Lung (tissue), 12 donors: ENCODE results near the gene RXRB. TPM values are rescaled to one million over a fixed set of nuclear protein-coding genes. Genes with fewer than 3 reads are reported as not detected.
"Not testable (repeated sequence)": the region's sequence is repeated elsewhere in the genome, so short reads cannot be mapped to it uniquely, and the experiment has no call there.

Source experiments
- ATAC-seq: fragments of 200-7000 bp; cut with Tn5 transposase; one replicate; pipeline ENCODE4 v1.9.1; 2020; ENCODE audit warnings: moderate number of reproducible peaks; ENCODE audit not compliant: insufficient read depth, low FRiP score
- DNase-seq, 3 donors: peaks; one replicate each; pipeline ENCODE4 v3.0.0-alpha.2; 2013 to 2017
- H3K27ac ChIP-seq, 2 donors: one replicate each; pipeline ENCODE4 v1.5.1; 2013; ENCODE audit warnings: mild to moderate bottlenecking in 2 of 2, moderate library complexity in 2 of 2, control low read depth in 1 of 2, inconsistent platforms in 1 of 2, low read depth in 1 of 2, low read length in 1 of 2
- H3K27me3 ChIP-seq, 3 donors: one replicate each; pipeline ENCODE4 v1.5.1; 2013; ENCODE audit warnings: low read length in 2 of 3; ENCODE audit not compliant: control insufficient read depth in 3 of 3, insufficient read depth in 3 of 3
- H3K36me3 ChIP-seq, 4 donors: one replicate each; pipeline ENCODE4 v1.5.1; 2013; ENCODE audit warnings: low read length in 4 of 4, mild to moderate bottlenecking in 1 of 4, moderate library complexity in 1 of 4; ENCODE audit not compliant: control insufficient read depth in 4 of 4, insufficient read depth in 4 of 4
- H3K4me1 ChIP-seq, 5 donors: one replicate each; pipeline ENCODE4 v1.5.1; 2013; ENCODE audit warnings: low read length in 5 of 5, mild to moderate bottlenecking in 2 of 5, moderate library complexity in 1 of 5; ENCODE audit not compliant: control insufficient read depth in 5 of 5, insufficient read depth in 5 of 5
- H3K4me3 ChIP-seq: one replicate; pipeline ENCODE4 v1.5.1; 2013; ENCODE audit warnings: mild to moderate bottlenecking, control low read depth, moderate library complexity
- H3K9ac ChIP-seq, 2 donors: one replicate each; pipeline ENCODE4 v1.5.1; 2013; ENCODE audit warnings: low read length in 2 of 2, control low read depth in 1 of 2; ENCODE audit not compliant: insufficient read depth in 1 of 2
- H3K9me3 ChIP-seq, 4 donors: one replicate each; pipeline ENCODE4 v1.5.1; 2013; ENCODE audit warnings: low read length in 3 of 4, mild to moderate bottlenecking in 1 of 4, moderate library complexity in 1 of 4; ENCODE audit not compliant: control insufficient read depth in 4 of 4, insufficient read depth in 3 of 4
- WGBS, 2 donors: extraction: QIAGEN DNeasy Blood & Tissue Kit; methylation state at CpG; one replicate each; pipeline ENCODE4 v1.1.7; 2013; 5-methylcytosine and 5-hydroxymethylcytosine counted together
- polyA plus RNA-seq, 2 donors: library from polyadenylated mRNA; stranded (reverse); fragments of 200-250 nt; gene quantifications; one replicate each; pipeline ENCODE4 v1.2.1, GENCODE V29; 2013
- total RNA-seq, 2 donors: library from RNA; depleted of rRNA in 1 of 2; stranded (reverse); fragments of >200 nt in 1 of 2; gene quantifications; one replicate each; pipeline ENCODE4 v1.2.1, GENCODE V29; 2014 to 2021
- TF ChIP-seq, protein P1 (sequence below): IDR thresholded peaks from 2 replicates; pipeline ENCODE4 v1.5.1; 2012; ENCODE audit warnings: mild to moderate bottlenecking; ENCODE audit errors: control extremely low read depth, extremely low read depth
- donor health status: control.
- donor health status: control.
- donor health status: Bipolar disorder and iron deficiency.
- donor health status: healthy.
- donor health status: DM: yes; HTN: yes; CAD: no.

RXRB gene
- total and polyA plus RNA-seq, 4 donors, result 27.4 to 38.7 (median 31.1) TPM

- WGBS, 2 donors, result 89 to 93% methylated on average over 2 of the region's 2 CpGs
- DNase-seq (no peak), ATAC-seq (no peak)
- H3K27me3 ChIP-seq, result no peaks in the 10 kb centered on the region
- no peak overlapping the region for H3K4me3 ChIP-seq
- H3K9ac ChIP-seq, result no peak overlapping the region
- H3K4me1 ChIP-seq, result peaks cover 0 to 10% (median 0%) of the 10 kb centered on the region in 5 donors
- no peaks in the 10 kb centered on the region for H3K9me3 ChIP-seq
- no peaks in the 10 kb centered on the region for H3K36me3 ChIP-seq
- H3K27ac ChIP-seq, result no peak overlapping the region
- TF ChIP-seq, protein P1, sequence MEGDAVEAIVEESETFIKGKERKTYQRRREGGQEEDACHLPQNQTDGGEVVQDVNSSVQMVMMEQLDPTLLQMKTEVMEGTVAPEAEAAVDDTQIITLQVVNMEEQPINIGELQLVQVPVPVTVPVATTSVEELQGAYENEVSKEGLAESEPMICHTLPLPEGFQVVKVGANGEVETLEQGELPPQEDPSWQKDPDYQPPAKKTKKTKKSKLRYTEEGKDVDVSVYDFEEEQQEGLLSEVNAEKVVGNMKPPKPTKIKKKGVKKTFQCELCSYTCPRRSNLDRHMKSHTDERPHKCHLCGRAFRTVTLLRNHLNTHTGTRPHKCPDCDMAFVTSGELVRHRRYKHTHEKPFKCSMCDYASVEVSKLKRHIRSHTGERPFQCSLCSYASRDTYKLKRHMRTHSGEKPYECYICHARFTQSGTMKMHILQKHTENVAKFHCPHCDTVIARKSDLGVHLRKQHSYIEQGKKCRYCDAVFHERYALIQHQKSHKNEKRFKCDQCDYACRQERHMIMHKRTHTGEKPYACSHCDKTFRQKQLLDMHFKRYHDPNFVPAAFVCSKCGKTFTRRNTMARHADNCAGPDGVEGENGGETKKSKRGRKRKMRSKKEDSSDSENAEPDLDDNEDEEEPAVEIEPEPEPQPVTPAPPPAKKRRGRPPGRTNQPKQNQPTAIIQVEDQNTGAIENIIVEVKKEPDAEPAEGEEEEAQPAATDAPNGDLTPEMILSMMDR, result no peak
These were observed 43.5 kb downstream of the RXRB start for GRCh38 chr6:33156964-33157363.

GRCh38 chr6:33156561-33156960, 43.9 kb downstream of the RXRB start:
- TF ChIP-seq, protein P1, result no peak
- WGBS, 2 donors, result 92 to 93% methylated on average over 6 of the region's 6 CpGs

GRCh38 chr6:33154349-33154748, 46.1 kb downstream of the RXRB start:
- H3K4me3 ChIP-seq, result no peak overlapping the region
- no peak overlapping the region for H3K9ac ChIP-seq
- no peak overlapping the region for H3K27ac ChIP-seq
- WGBS, 2 donors, result 65 to 78% methylated on average over 4 of the region's 4 CpGs
- TF ChIP-seq, protein P1, result no peak
- no peaks in the 10 kb centered on the region for H3K27me3 ChIP-seq
- no peaks in the 10 kb centered on the region for H3K4me1 ChIP-seq
- ATAC-seq (no peak), DNase-seq (no peak)
- no peaks in the 10 kb centered on the region for H3K36me3 ChIP-seq
- H3K9me3 ChIP-seq, result no peaks in the 10 kb centered on the region

More at GRCh38 chr6:33156561-33156960, 43.9 kb downstream of the RXRB start:
- Histone ChIP-seq H3K4me3 (no peak overlapping the region), H3K9ac (no peak overlapping the region), H3K27ac (no peak overlapping the region), H3K4me1 (peaks cover 0 to 6% (median 0%) of the 10 kb centered on the region in 5 donors), H3K9me3 (no peaks in the 10 kb centered on the region), H3K27me3 (no peaks in the 10 kb centered on the region), H3K36me3 (no peaks in the 10 kb centered on the region)
- DNase-seq (no peak), ATAC-seq (no peak)

DNA sequence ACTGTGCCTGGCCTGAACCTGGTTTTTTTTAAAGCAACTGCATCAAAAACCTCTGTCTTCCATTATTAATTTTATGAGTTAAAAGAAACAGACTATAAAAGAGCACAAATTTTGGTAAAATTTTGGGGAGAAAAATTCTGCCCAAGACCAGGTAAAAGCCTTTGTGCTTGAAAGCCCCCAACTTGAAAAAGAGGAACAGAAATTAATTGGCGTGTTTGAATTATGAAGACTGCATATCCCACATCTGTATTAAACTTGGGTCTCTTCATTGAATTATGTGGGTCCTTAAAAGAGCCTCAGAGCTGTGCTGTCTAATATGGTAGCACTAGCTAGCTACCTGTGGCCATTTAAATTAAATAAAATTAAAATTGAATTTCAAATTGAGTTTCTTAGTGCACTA, 49.4 kb downstream of the RXRB start:
- Histone ChIP-seq H3K4me3 (no peak overlapping the region), H3K27me3 (no peaks in the 10 kb centered on the region), H3K9me3 (no peaks in the 10 kb centered on the region), H3K36me3 (no peaks in the 10 kb centered on the region), H3K27ac (no peak overlapping the region), H3K4me1 (no peaks in the 10 kb centered on the region), H3K9ac (no peak overlapping the region)
- WGBS, 2 donors, result 84 to 92% methylated on average over 1 of the region's 1 CpG
- ATAC-seq (no peak), DNase-seq (no peak)
- TF ChIP-seq, protein P1, result no peak

DNA sequence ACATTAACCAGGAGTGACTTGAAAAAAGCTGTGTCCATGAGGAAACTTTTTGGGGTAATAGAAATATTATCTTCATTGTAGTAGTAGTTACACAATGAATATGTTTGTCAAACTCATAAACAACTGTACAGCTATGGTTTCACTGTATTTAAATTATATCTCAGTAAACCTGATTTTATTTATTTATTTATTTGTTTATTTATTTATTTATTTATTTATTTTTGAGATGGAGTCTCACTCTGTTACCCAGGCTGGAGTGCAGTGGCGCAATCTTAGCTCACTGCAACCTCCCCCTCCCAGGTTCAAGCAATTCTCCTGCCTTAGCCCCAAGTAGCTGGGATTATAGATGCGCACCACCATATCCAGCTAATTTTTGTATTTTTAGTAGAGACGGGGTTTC, 49.9 kb downstream of the RXRB start:
- H3K4me3 ChIP-seq, ATAC-seq, DNase-seq, H3K27ac ChIP-seq, H3K9me3 ChIP-seq, H3K4me1 ChIP-seq, H3K27me3 ChIP-seq, H3K9ac ChIP-seq, H3K36me3 ChIP-seq: not testable (repeated sequence)
- 92 to 95% methylated on average over 3 of the region's 3 CpGs for WGBS, 2 donors
